HG03442 (cell line): ENCODE results near the gene RANBP17.

Experiments
- ATAC-seq: cut with Tn5 transposase; IDR thresholded peaks from one replicate; pipeline ENCODE4 v1.9.1; 2021; ENCODE audit warnings: mild to moderate bottlenecking, moderate library complexity; ENCODE audit not compliant: unreplicated experiment

RANBP17 gene

GRCh38 chr5:171226096-171226754, 364.4 kb downstream of the RANBP17 start:
- no peak for ATAC-seq

- ATAC-seq = no peak
Observed at GRCh38 chr5:171226864-171227263, 365.0 kb downstream of the RANBP17 start.

- ATAC-seq = no peak
Observed at GRCh38 chr5:171236651-171237050, 374.8 kb downstream of the RANBP17 start.

GRCh38 chr5:171242521-171242920, 380.7 kb downstream of the RANBP17 start:
- no peak for ATAC-seq

GRCh38 chr5:171246231-171246630, 384.4 kb downstream of the RANBP17 start:
- no peak for ATAC-seq

GRCh38 chr5:171249460-171249859, 387.6 kb downstream of the RANBP17 start:
- ATAC-seq = no peak

- ATAC-seq = no peak
Observed at GRCh38 chr5:171250738-171251137, 388.9 kb downstream of the RANBP17 start.

GRCh38 chr5:171251519-171251918, 389.7 kb downstream of the RANBP17 start:
- ATAC-seq = no peak

GRCh38 chr5:171252674-171253073, 390.9 kb downstream of the RANBP17 start:
- ATAC-seq = no peak

- no peak for ATAC-seq
Observed at GRCh38 chr5:171258737-171259415, 397.1 kb downstream of the RANBP17 start.

GRCh38 chr5:171261361-171261760, 399.5 kb downstream of the RANBP17 start:
- no peak for ATAC-seq

GRCh38 chr5:171261904-171262303, 400.1 kb downstream of the RANBP17 start:
- ATAC-seq = no peak

- no peak for ATAC-seq
Observed at GRCh38 chr5:171263181-171263580, 401.4 kb downstream of the RANBP17 start.

GRCh38 chr5:171264843-171265242, 403.0 kb downstream of the RANBP17 start:
- ATAC-seq = no peak

GRCh38 chr5:171268700-171269620, 407.1 kb downstream of the RANBP17 start:
- ATAC-seq = no peak

GRCh38 chr5:171269717-171270116, 407.9 kb downstream of the RANBP17 start:
- no peak for ATAC-seq

GRCh38 chr5:171270136-171270535, 408.3 kb downstream of the RANBP17 start:
- ATAC-seq = no peak

GRCh38 chr5:171271798-171272197, 410.0 kb downstream of the RANBP17 start:
- no peak for ATAC-seq

- no peak for ATAC-seq
Observed at GRCh38 chr5:171272996-171273970, 411.5 kb downstream of the RANBP17 start.

GRCh38 chr5:171275841-171276544, 414.2 kb downstream of the RANBP17 start:
- ATAC-seq = no peak
